ENCODE measurements around the gene PRR23A.

DNA sequence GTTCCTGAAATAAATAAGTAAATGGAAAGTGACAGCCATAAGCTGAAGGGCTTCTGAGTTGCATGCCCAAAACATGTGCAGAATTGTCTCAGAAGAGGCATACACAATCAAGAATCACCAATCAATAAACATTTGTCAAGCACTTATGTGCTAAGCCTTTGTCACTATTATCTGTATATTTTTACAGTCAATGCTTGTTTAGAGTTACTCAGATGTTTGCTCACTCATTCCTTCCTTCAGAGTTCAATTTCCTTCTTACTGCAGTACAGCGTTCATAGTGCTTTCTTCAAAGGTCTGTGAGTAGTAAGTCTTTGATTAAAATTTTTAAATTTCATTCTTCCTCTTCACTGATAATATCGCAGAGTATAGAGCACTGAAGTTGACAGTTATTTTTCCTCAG, 41.8 kb downstream of the PRR23A start:
- TF ChIP-seq, protein P1, sequence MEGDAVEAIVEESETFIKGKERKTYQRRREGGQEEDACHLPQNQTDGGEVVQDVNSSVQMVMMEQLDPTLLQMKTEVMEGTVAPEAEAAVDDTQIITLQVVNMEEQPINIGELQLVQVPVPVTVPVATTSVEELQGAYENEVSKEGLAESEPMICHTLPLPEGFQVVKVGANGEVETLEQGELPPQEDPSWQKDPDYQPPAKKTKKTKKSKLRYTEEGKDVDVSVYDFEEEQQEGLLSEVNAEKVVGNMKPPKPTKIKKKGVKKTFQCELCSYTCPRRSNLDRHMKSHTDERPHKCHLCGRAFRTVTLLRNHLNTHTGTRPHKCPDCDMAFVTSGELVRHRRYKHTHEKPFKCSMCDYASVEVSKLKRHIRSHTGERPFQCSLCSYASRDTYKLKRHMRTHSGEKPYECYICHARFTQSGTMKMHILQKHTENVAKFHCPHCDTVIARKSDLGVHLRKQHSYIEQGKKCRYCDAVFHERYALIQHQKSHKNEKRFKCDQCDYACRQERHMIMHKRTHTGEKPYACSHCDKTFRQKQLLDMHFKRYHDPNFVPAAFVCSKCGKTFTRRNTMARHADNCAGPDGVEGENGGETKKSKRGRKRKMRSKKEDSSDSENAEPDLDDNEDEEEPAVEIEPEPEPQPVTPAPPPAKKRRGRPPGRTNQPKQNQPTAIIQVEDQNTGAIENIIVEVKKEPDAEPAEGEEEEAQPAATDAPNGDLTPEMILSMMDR (conservative IDR thresholded peaks at IDR 0.05; ENCODE audit: low read length) = no peak
- TF ChIP-seq EZH2phosphoT487 (IDR thresholded peaks at IDR 0.05; ENCODE audit: borderline replicate concordance, low read depth, low read length) = no peak

Measured in OCI-LY7 (cell line).